A673 (cell line): ENCODE measurements around the gene BTLA. TPM values are rescaled to one million over a fixed set of nuclear protein-coding genes. Genes with fewer than 3 reads are reported as not detected.
"Not testable (repeated sequence)": the region's sequence is repeated elsewhere in the genome, so short reads cannot be mapped to it uniquely, and the experiment has no call there.

Experiments
- BruUV-seq: library from RNA; stranded (reverse); fragments of 400-500 nt; replicated peaks from 2 replicates; lab custom pipeline; 2021; lab: Mats Ljungman, UMichigan
- CTCF ChIA-PET: fragments of 300-600 bp; sonication (Branson Sonifier 250); formaldehyde crosslinking; loops from one replicate; lab custom pipeline; 2022; ENCODE audit warnings: antibody characterized with exemption; lab: Charles Lee
- POLR2A ChIA-PET: fragments of 300-600 bp; sonication (Branson Sonifier 250); formaldehyde crosslinking; loops from one replicate; lab custom pipeline; 2022; ENCODE audit warnings: antibody characterized with exemption; ENCODE audit not compliant: low non-redundant PET; lab: Charles Lee
- DNase-seq: peaks from one replicate; pipeline ENCODE4 v3.0.0-alpha.2; 2015; ENCODE audit warnings: low spot score
- H3K27ac ChIP-seq: fragments of 200-600 bp; sonication (generic); 2 replicates; pipeline ENCODE4 v1.5.1; 2016; ENCODE audit warnings: mixed run types, low read depth, mild to moderate bottlenecking, mixed read lengths, antibody characterized with exemption, low read length; ENCODE audit not compliant: poor library complexity, severe bottlenecking
- H3K27me3 ChIP-seq: fragments of 200-600 bp; sonication (generic); replicated peaks from 2 replicates; pipeline ENCODE4 v1.6.1; 2017; ENCODE audit warnings: mixed run types, low read depth, mild to moderate bottlenecking, mixed read lengths, antibody characterized with exemption, low read length; ENCODE audit not compliant: insufficient read depth, poor library complexity
- H3K36me3 ChIP-seq: fragments of 200-600 bp; sonication (generic); 2 replicates; pipeline ENCODE4 v1.6.1; 2016; ENCODE audit warnings: mixed run types, mild to moderate bottlenecking, mixed read lengths, antibody characterized with exemption, low read length; ENCODE audit not compliant: insufficient read depth, poor library complexity, severe bottlenecking
- H3K4me1 ChIP-seq: fragments of 200-600 bp; sonication (generic); 2 replicates; pipeline ENCODE4 v1.6.1; 2017; ENCODE audit warnings: mixed run types, mild to moderate bottlenecking, mixed read lengths, antibody characterized with exemption, low read length; ENCODE audit not compliant: insufficient read depth, poor library complexity, severe bottlenecking
- H3K4me3 ChIP-seq: fragments of 200-600 bp; sonication (generic); 2 replicates; pipeline ENCODE4 v1.5.1; 2016; ENCODE audit warnings: low read depth, mixed run types, mild to moderate bottlenecking, mixed read lengths, low read length; ENCODE audit not compliant: poor library complexity, severe bottlenecking
- H3K9me3 ChIP-seq: fragments of 200-600 bp; sonication (generic); 2 replicates; pipeline ENCODE4 v1.6.1; 2016; ENCODE audit warnings: mixed run types, low read depth, mild to moderate bottlenecking, mixed read lengths, antibody characterized with exemption, low read length; ENCODE audit not compliant: poor library complexity, severe bottlenecking
- EZH2 ChIP-seq: fragments of 200-600 bp; sonication (generic); IDR thresholded peaks from 2 replicates; pipeline ENCODE4 v1.6.1; 2017; ENCODE audit warnings: borderline replicate concordance, low read depth, mild to moderate bottlenecking, mixed read lengths, antibody characterized with exemption, low read length; ENCODE audit not compliant: poor library complexity, severe bottlenecking
- intact Hi-C: fragments of 100-400 bp; cut with micrococcal nuclease; formaldehyde crosslinking; loops from one replicate; pipeline ENCODE4 v1.10.0; 2022; ENCODE audit not compliant: unreplicated experiment
- total RNA-seq: library from RNA; stranded (reverse); gene quantifications from 2 replicates; pipeline ENCODE4 v1.2.3, GENCODE V29; 2021
- TF ChIP-seq, protein P1 (sequence below): fragments of 300-800, 200-600 bp; sonication (generic); conservative IDR thresholded peaks from 2 replicates; pipeline ENCODE4 v1.5.1; 2017; ENCODE audit warnings: low read depth, mild to moderate bottlenecking, antibody characterized with exemption, low read length, moderate library complexity, mixed read lengths

Gene BTLA
- total RNA-seq, 1 experiment from 2014 or later = not detected

DNA sequence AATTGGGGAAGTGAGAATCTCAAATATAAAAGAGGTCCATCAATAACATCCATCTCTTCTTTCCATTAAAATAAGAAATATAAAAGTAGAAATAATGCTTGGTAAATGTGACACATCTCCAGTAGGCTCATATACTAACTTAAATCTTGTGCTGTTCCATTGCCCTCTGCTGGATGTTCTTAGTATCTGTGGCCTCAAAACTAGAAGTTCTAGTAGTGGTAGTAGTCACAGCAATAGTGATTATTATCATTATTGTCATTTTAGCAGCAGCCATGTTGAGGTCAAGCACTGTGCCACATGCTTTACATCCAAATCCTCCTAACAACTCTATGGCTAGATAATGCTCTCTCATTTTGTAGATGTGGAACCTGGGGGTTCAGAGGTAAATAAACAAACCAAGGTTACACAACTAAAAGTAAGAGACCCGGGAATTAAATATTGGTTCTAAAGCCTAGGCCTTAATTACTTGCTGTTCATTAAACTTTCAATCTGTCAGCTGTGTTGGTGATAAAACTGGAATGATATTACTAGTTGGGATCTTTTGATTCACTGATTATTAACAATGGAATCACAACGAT is 20.2 kb upstream of the BTLA start:
- TF ChIP-seq, protein P1, sequence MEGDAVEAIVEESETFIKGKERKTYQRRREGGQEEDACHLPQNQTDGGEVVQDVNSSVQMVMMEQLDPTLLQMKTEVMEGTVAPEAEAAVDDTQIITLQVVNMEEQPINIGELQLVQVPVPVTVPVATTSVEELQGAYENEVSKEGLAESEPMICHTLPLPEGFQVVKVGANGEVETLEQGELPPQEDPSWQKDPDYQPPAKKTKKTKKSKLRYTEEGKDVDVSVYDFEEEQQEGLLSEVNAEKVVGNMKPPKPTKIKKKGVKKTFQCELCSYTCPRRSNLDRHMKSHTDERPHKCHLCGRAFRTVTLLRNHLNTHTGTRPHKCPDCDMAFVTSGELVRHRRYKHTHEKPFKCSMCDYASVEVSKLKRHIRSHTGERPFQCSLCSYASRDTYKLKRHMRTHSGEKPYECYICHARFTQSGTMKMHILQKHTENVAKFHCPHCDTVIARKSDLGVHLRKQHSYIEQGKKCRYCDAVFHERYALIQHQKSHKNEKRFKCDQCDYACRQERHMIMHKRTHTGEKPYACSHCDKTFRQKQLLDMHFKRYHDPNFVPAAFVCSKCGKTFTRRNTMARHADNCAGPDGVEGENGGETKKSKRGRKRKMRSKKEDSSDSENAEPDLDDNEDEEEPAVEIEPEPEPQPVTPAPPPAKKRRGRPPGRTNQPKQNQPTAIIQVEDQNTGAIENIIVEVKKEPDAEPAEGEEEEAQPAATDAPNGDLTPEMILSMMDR = peak; percentile 75
- no peak for TF ChIP-seq EZH2
- Histone ChIP-seq H3K36me3 (no peaks in the 10 kb centered on the region), H3K27ac (no peak overlapping the region), H3K4me1 (no peaks in the 10 kb centered on the region), H3K4me3 (no peak overlapping the region), H3K9me3 (no peaks in the 10 kb centered on the region), H3K27me3 (no peaks in the 10 kb centered on the region)
- ChIA-PET CTCF (interaction anchor here (0.5 to 0.6 kb wide), 2 partner anchors 52 to 931 kb away, joined by 4 to 5 read pairs; no protein-coding TSS in a partner anchor), POLR2A (no interaction called here)
- intact Hi-C loops = loop anchor here (1.0 to 2.0 kb wide), 4 partner anchors 193 to 407 kb away; no protein-coding TSS in a partner anchor
- no TSS peak for BruUV-seq
- DNase-seq = peak; percentile 68

DNA sequence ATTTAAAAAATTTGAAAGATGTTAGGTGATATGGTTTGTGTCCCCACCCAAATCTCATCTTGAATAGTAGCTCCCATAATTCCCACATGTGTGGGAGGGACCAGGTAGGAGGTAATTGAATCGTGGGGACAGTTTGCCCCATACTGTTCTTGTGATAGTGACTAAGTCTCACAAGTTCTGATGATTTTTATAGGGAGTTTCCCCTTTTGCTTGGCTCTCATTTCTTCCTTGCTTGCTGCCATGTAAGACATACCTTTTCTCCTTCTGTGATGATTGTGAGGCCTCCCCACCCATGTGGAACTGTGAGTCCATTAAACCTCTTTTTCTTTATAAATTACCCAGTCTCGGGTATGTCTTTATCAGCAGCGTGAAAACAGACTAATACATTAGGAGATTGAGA is 19.7 kb upstream of the BTLA start:
- H3K4me1 ChIP-seq, POLR2A ChIA-PET, H3K27me3 ChIP-seq, H3K9me3 ChIP-seq, H3K36me3 ChIP-seq, BruUV-seq, H3K4me3 ChIP-seq, DNase-seq, H3K27ac ChIP-seq: not testable (repeated sequence)
- intact Hi-C loops = loop anchor here (1.0 to 2.0 kb wide), 4 partner anchors 192 to 406 kb away; no protein-coding TSS in a partner anchor
- CTCF ChIA-PET = interaction anchor here (0.7 kb wide), 1 partner anchor 29 kb away, joined by 3 read pairs; no protein-coding TSS in a partner anchor

DNA sequence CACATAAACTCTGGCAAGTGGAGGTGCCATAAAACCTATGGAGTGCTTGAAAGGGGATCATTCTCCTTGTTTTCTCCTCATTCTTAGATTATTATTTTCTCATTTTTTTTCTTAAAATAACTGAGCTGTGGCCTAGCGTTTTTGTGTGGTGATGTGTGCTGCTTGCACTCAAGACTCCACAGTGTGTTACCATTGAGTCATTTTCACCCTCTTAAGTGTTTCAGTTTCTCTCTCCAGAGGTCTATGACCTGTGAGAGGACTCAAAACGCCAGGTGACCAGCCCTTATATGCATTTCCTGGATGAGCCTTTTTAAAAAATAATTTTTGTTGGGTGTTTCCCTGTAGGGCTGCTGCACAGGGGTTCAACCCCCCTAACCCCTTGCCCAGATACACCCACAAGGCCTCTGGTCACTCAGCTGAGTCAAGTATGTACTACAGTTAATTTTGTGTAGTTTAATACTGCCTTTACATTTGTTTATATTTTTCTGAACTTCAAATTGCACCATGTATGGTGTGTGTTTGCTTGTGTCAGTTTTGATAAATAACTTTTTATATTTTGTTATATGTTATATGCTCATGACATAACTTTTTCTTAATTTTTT is 15.4 kb upstream of the BTLA start:
- Histone ChIP-seq H3K36me3 (no peaks in the 10 kb centered on the region), H3K4me1 (no peaks in the 10 kb centered on the region), H3K27me3 (no peaks in the 10 kb centered on the region), H3K9me3 (no peaks in the 10 kb centered on the region), H3K27ac (no peak overlapping the region), H3K4me3 (no peak overlapping the region)
- ChIA-PET CTCF (no interaction called here), POLR2A (no interaction called here)
- intact Hi-C loops = no loop called here
- no TSS peak for BruUV-seq
- DNase-seq = no peak
- TF ChIP-seq EZH2 = no peak
- TF ChIP-seq, protein P1 = no peak
